ENCODE data around the gene KLHL40. TPM values are rescaled to one million over a fixed set of nuclear protein-coding genes. Genes with fewer than 3 reads are reported as not detected.

The KLHL40 gene
- total and polyA plus RNA-seq, 10 of the 15 experiments (the other 5 are each of a cell fraction or from before 2014, with no cell fraction given): not detected

Other genes with a start within 250 kb of the KLHL40 start
Only the 7 nearest of the 11 such genes appear.
- gene SEC22C, start 103.6 kb upstream of the KLHL40 start, total RNA-seq (2014; rRNA removed): 45.0 and 56.6 TPM in 2 replicates
- 41.0 and 44.9 TPM in 2 replicates for gene SEC22C, start 103.6 kb upstream of the KLHL40 start, total RNA-seq (2014; rRNA removed; fragmentation: Illumina TruSeq; extraction: Trizol)
- 35.8 and 36.2 TPM in 2 replicates for gene SEC22C, start 103.6 kb upstream of the KLHL40 start, total RNA-seq (2021)
- 29.6 and 31.1 TPM in 2 replicates for gene SEC22C, start 103.6 kb upstream of the KLHL40 start, polyA plus RNA-seq (2011; rRNA removed)
- gene SEC22C, start 103.6 kb upstream of the KLHL40 start, polyA plus RNA-seq (2014; fragmentation: Illumina TruSeq; extraction: Trizol): 39.5 and 47.5 TPM in 2 replicates
- 10 to 100 TPM; 15.6 to 19.3 TPM for gene SEC22C, start 103.6 kb upstream of the KLHL40 start, polyA plus RNA-seq (2014; fragmentation: Nextera tagmentation; extraction: Ambion mirVana)
- gene SEC22C, start 103.6 kb upstream of the KLHL40 start, polyA plus RNA-seq (2014; rRNA removed): 38.6 and 44.4 TPM in 2 replicates
- gene SEC22C, start 103.6 kb upstream of the KLHL40 start, polyA plus RNA-seq (2016; fragmentation: Nextera tagmentation; extraction: Ambion mirVana): 10 to 100 TPM; 46.0 to 47.0 TPM
- 80.4 and 82.2 TPM in 2 replicates for gene SS18L2, start 94.7 kb upstream of the KLHL40 start, total RNA-seq (2014; rRNA removed)
- gene SS18L2, start 94.7 kb upstream of the KLHL40 start, total RNA-seq (2014; rRNA removed; fragmentation: Illumina TruSeq; extraction: Trizol): 58.5 and 65.2 TPM in 2 replicates
- 60.6 and 61.0 TPM in 2 replicates for gene SS18L2, start 94.7 kb upstream of the KLHL40 start, total RNA-seq (2021)
- 137 and 199 TPM in 2 replicates for gene SS18L2, start 94.7 kb upstream of the KLHL40 start, polyA plus RNA-seq (2011; rRNA removed)
- gene SS18L2, start 94.7 kb upstream of the KLHL40 start, polyA plus RNA-seq (2014; fragmentation: Illumina TruSeq; extraction: Trizol): 80.7 and 96.7 TPM in 2 replicates
- gene SS18L2, start 94.7 kb upstream of the KLHL40 start, polyA plus RNA-seq (2014; fragmentation: Nextera tagmentation; extraction: Ambion mirVana): 100 to 1,000 TPM; 293 to 375 TPM
- 85.4 and 97.5 TPM in 2 replicates for gene SS18L2, start 94.7 kb upstream of the KLHL40 start, polyA plus RNA-seq (2014; rRNA removed)
- gene SS18L2, start 94.7 kb upstream of the KLHL40 start, polyA plus RNA-seq (2016; fragmentation: Nextera tagmentation; extraction: Ambion mirVana): 100 to 1,000 TPM; 181 to 193 TPM
- 59.6 and 72.6 TPM in 2 replicates for gene NKTR, start 84.9 kb upstream of the KLHL40 start, total RNA-seq (2014; rRNA removed)
- gene NKTR, start 84.9 kb upstream of the KLHL40 start, total RNA-seq (2014; rRNA removed; fragmentation: Illumina TruSeq; extraction: Trizol): 77.5 and 84.0 TPM in 2 replicates
- 45.0 and 51.1 TPM in 2 replicates for gene NKTR, start 84.9 kb upstream of the KLHL40 start, total RNA-seq (2021)
- gene NKTR, start 84.9 kb upstream of the KLHL40 start, polyA plus RNA-seq (2011; rRNA removed): 87.0 and 148 TPM in 2 replicates
- 91.9 and 128 TPM in 2 replicates for gene NKTR, start 84.9 kb upstream of the KLHL40 start, polyA plus RNA-seq (2014; fragmentation: Illumina TruSeq; extraction: Trizol)
- gene NKTR, start 84.9 kb upstream of the KLHL40 start, polyA plus RNA-seq (2014; fragmentation: Nextera tagmentation; extraction: Ambion mirVana): 10 to 100 TPM; 15.3 to 27.8 TPM
- gene NKTR, start 84.9 kb upstream of the KLHL40 start, polyA plus RNA-seq (2014; rRNA removed): 62.6 and 73.7 TPM in 2 replicates
- 10 to 100 TPM; 40.0 to 46.0 TPM for gene NKTR, start 84.9 kb upstream of the KLHL40 start, polyA plus RNA-seq (2016; fragmentation: Nextera tagmentation; extraction: Ambion mirVana)
- 3.1 TPM in 2 replicates for gene ZBTB47, start 31.8 kb upstream of the KLHL40 start, total RNA-seq (2014; rRNA removed)
- 1.0 TPM in 2 replicates for gene ZBTB47, start 31.8 kb upstream of the KLHL40 start, total RNA-seq (2014; rRNA removed; fragmentation: Illumina TruSeq; extraction: Trizol)
- gene ZBTB47, start 31.8 kb upstream of the KLHL40 start, total RNA-seq (2021): 3.1 and 3.4 TPM in 2 replicates
- gene ZBTB47, start 31.8 kb upstream of the KLHL40 start, polyA plus RNA-seq (2011; rRNA removed): 0.37 and 0.92 TPM in 2 replicates
- 0.49 and 1.1 TPM in 2 replicates for gene ZBTB47, start 31.8 kb upstream of the KLHL40 start, polyA plus RNA-seq (2014; fragmentation: Illumina TruSeq; extraction: Trizol)
- under 1 TPM in 1 of 2 experiments, not detected in 1; 0.04 TPM for gene ZBTB47, start 31.8 kb upstream of the KLHL40 start, polyA plus RNA-seq (2014; fragmentation: Nextera tagmentation; extraction: Ambion mirVana)
- 2.0 and 2.3 TPM in 2 replicates for gene ZBTB47, start 31.8 kb upstream of the KLHL40 start, polyA plus RNA-seq (2014; rRNA removed)
- gene ZBTB47, start 31.8 kb upstream of the KLHL40 start, polyA plus RNA-seq (2016; fragmentation: Nextera tagmentation; extraction: Ambion mirVana): under 1 TPM; 0.06 to 0.12 TPM
- not detected in 2 replicates for gene HHATL, start 17.3 kb downstream of the KLHL40 start, total RNA-seq (2014; rRNA removed)
- gene HHATL, start 17.3 kb downstream of the KLHL40 start, total RNA-seq (2014; rRNA removed; fragmentation: Illumina TruSeq; extraction: Trizol): not detected in 2 replicates
- gene HHATL, start 17.3 kb downstream of the KLHL40 start, total RNA-seq (2021): not detected in 2 replicates
- not detected in 2 replicates for gene HHATL, start 17.3 kb downstream of the KLHL40 start, polyA plus RNA-seq (2011; rRNA removed)
- gene HHATL, start 17.3 kb downstream of the KLHL40 start, polyA plus RNA-seq (2014; fragmentation: Illumina TruSeq; extraction: Trizol): not detected in 2 replicates
- gene HHATL, start 17.3 kb downstream of the KLHL40 start, polyA plus RNA-seq (2014; fragmentation: Nextera tagmentation; extraction: Ambion mirVana): not detected
- gene HHATL, start 17.3 kb downstream of the KLHL40 start, polyA plus RNA-seq (2014; rRNA removed): not detected in 2 replicates
- gene HHATL, start 17.3 kb downstream of the KLHL40 start, polyA plus RNA-seq (2016; fragmentation: Nextera tagmentation; extraction: Ambion mirVana): not detected
- 0.33 TPM in 1 of 2 replicates, not detected in the other for gene CCDC13, start 87.7 kb downstream of the KLHL40 start, total RNA-seq (2014; rRNA removed)
- 0.13 TPM in 1 of 2 replicates, not detected in the other for gene CCDC13, start 87.7 kb downstream of the KLHL40 start, total RNA-seq (2014; rRNA removed; fragmentation: Illumina TruSeq; extraction: Trizol)
- gene CCDC13, start 87.7 kb downstream of the KLHL40 start, total RNA-seq (2021): 0.16 TPM in 1 of 2 replicates, not detected in the other
- 0.29 and 0.81 TPM in 2 replicates for gene CCDC13, start 87.7 kb downstream of the KLHL40 start, polyA plus RNA-seq (2011; rRNA removed)
- 0.14 and 0.31 TPM in 2 replicates for gene CCDC13, start 87.7 kb downstream of the KLHL40 start, polyA plus RNA-seq (2014; fragmentation: Illumina TruSeq; extraction: Trizol)
- gene CCDC13, start 87.7 kb downstream of the KLHL40 start, polyA plus RNA-seq (2014; fragmentation: Nextera tagmentation; extraction: Ambion mirVana): under 1 TPM in 1 of 2 experiments, not detected in 1; 0.35 TPM
- 0.69 and 0.81 TPM in 2 replicates for gene CCDC13, start 87.7 kb downstream of the KLHL40 start, polyA plus RNA-seq (2014; rRNA removed)
- under 1 TPM in 1 of 2 experiments, not detected in 1; 0.19 TPM for gene CCDC13, start 87.7 kb downstream of the KLHL40 start, polyA plus RNA-seq (2016; fragmentation: Nextera tagmentation; extraction: Ambion mirVana)
- gene HIGD1A, start 119.0 kb downstream of the KLHL40 start, total RNA-seq (2014; rRNA removed): 91.6 and 116 TPM in 2 replicates
- 132 and 135 TPM in 2 replicates for gene HIGD1A, start 119.0 kb downstream of the KLHL40 start, total RNA-seq (2014; rRNA removed; fragmentation: Illumina TruSeq; extraction: Trizol)
- gene HIGD1A, start 119.0 kb downstream of the KLHL40 start, total RNA-seq (2021): 68.2 and 73.9 TPM in 2 replicates
- gene HIGD1A, start 119.0 kb downstream of the KLHL40 start, polyA plus RNA-seq (2011; rRNA removed): 179 and 268 TPM in 2 replicates
- gene HIGD1A, start 119.0 kb downstream of the KLHL40 start, polyA plus RNA-seq (2014; fragmentation: Illumina TruSeq; extraction: Trizol): 171 and 178 TPM in 2 replicates
- gene HIGD1A, start 119.0 kb downstream of the KLHL40 start, polyA plus RNA-seq (2014; fragmentation: Nextera tagmentation; extraction: Ambion mirVana): 100 to 1,000 TPM; 405 to 487 TPM
- 90.3 and 119 TPM in 2 replicates for gene HIGD1A, start 119.0 kb downstream of the KLHL40 start, polyA plus RNA-seq (2014; rRNA removed)
- gene HIGD1A, start 119.0 kb downstream of the KLHL40 start, polyA plus RNA-seq (2016; fragmentation: Nextera tagmentation; extraction: Ambion mirVana): 100 to 1,000 TPM; 254 to 271 TPM